Kidney (tissue), 14 donors: ENCODE data around the gene GRM7. TPM values are rescaled to one million over a fixed set of nuclear protein-coding genes. Genes with fewer than 3 reads are reported as not detected.
A peak's percentile ranks its signal among the peaks of the same experiment; 100 is the strongest.

Source experiments
- DNase-seq, 5 donors: peaks; one replicate each; pipeline ENCODE4 v3.0.0-alpha.2; 2013 to 2020
- FAIRE-seq: peaks from 2 replicates; lab custom pipeline; 2012; peaks lifted over from hg19 to GRCh38; lab: Jason Lieb, UNC
- H3K27ac ChIP-seq, 2 donors: one replicate each; pipeline ENCODE4 v1.7.0; 2013; ENCODE audit warnings: low read depth in 2 of 2, low read length in 2 of 2, inconsistent platforms in 1 of 2
- H3K27me3 ChIP-seq: one replicate; pipeline ENCODE4 v1.7.1; 2013; ENCODE audit warnings: low read length, inconsistent platforms; ENCODE audit not compliant: control insufficient read depth, insufficient read depth
- H3K36me3 ChIP-seq, 3 donors: one replicate each; pipeline versions ENCODE4 v1.7.0 to v1.7.1; 2013; ENCODE audit warnings: low read length in 3 of 3, control low read depth in 1 of 3, inconsistent platforms in 1 of 3; ENCODE audit not compliant: insufficient read depth in 3 of 3, control insufficient read depth in 2 of 3
- H3K4me1 ChIP-seq, 3 donors: one replicate each; pipeline versions ENCODE4 v1.7.0 to v1.7.1; 2013; ENCODE audit warnings: low read length in 3 of 3, inconsistent platforms in 1 of 3, low read depth in 1 of 3; ENCODE audit not compliant: control insufficient read depth in 2 of 3, insufficient read depth in 2 of 3
- H3K4me3 ChIP-seq, 3 donors: one replicate each; pipeline versions ENCODE4 v1.7.0 to v1.8.1; 2013; ENCODE audit warnings: low read length in 3 of 3, control low read depth in 1 of 3, inconsistent platforms in 1 of 3
- H3K9ac ChIP-seq, 3 donors: one replicate each; pipeline versions ENCODE4 v1.7.0 to v1.7.1; 2013; ENCODE audit warnings: low read length in 3 of 3, control low read depth in 1 of 3, inconsistent platforms in 1 of 3
- H3K9me3 ChIP-seq, 3 donors: one replicate each; pipeline versions ENCODE4 v1.7.0 to v1.7.1; 2013; ENCODE audit warnings: low read length in 3 of 3, control low read depth in 1 of 3, inconsistent platforms in 1 of 3; ENCODE audit not compliant: control insufficient read depth in 2 of 3, insufficient read depth in 1 of 3
- CTCF ChIP-seq: IDR thresholded peaks from 3 replicates; pipeline ENCODE4 v1.5.1; 2012; ENCODE audit warnings: mild to moderate bottlenecking, moderate library complexity, borderline replicate concordance; ENCODE audit not compliant: insufficient read depth; ENCODE audit errors: extremely low read depth
- intact Hi-C: fragments of 100-400 bp; cut with DNase I; formaldehyde crosslinking; loops from one replicate; pipeline ENCODE4 v1.11.1; 2022
- polyA plus RNA-seq: library from polyadenylated mRNA; stranded (reverse); fragments of 350-450 nt; fragmentation: Illumina TruSeq; extraction: RNeasy Lipid Tissue Mini Kit (QIAGEN cat#74804); gene quantifications from one replicate; pipeline ENCODE4 v1.2.3, GENCODE V29; 2014; ENCODE audit warnings: low read depth, low replicate concordance; ENCODE audit not compliant: insufficient read depth
- total RNA-seq: library from RNA; stranded (reverse); fragmentation: NEBNext Ultra II Directional; extraction: Animal tissue kit (Norgen Biotek cat#: 25700); gene quantifications from one replicate; pipeline ENCODE4 v1.2.1, GENCODE V29; 2021
- donor health status: control.
- donor health status: control.
- donor health status: control.
- donor health status: control.
- donor health status: control.
- donor health status: DM: yes; HTN: yes; CAD: no.
- donor health status: Normal renal cell carcinoma (clear cell type).

The GRM7 gene
- total and polyA plus RNA-seq, 2 donors from 2014 or later, result 0.16 TPM; not detected in 1

DNA sequence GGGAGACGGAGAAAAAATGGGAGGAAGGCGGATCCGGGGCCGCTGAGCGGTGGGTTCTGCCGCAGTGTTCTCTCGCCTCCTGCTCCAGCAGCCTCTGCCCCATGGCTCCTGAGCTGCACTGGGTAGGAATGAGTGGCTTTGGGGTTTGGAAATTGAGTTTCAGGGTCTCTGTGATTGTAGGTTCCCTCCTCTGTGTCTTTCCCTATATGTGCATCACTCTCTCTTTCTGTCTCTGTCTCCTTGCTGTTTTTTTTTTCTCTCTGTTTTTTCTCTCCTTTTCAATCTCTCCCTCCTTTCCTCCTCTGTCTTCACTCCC is 1.9 kb downstream of the GRM7 start:
- no peak for TF ChIP-seq CTCF
- Histone ChIP-seq H3K9me3 (no peaks in the 10 kb centered on the region), H3K27me3 (peaks cover 33% of the 10 kb centered on the region)

GRCh38 chr3:6867269-6867668 is 6.4 kb downstream of the GRM7 start:
- FAIRE-seq, result no peak
- no peak for TF ChIP-seq CTCF

More for the DNA sequence above, 1.9 kb downstream of the GRM7 start:
- Histone ChIP-seq H3K27ac (no peak overlapping the region), H3K4me1 (peaks cover 0 to 7% (median 0%) of the 10 kb centered on the region in 3 donors), H3K9ac (no peak overlapping the region), H3K36me3 (no peaks in the 10 kb centered on the region), H3K4me3 (peak overlapping the region in 1 of 3 donors; percentile 44)
- FAIRE-seq, result no peak
- intact Hi-C loops, result no loop called here
- DNase-seq, result no peak

GRCh38 chr3:6878731-6879130 is 17.8 kb downstream of the GRM7 start:
- intact Hi-C loops, result no loop called here
- no peak for FAIRE-seq

More at GRCh38 chr3:6867269-6867668, 6.4 kb downstream of the GRM7 start:
- Histone ChIP-seq H3K36me3 (no peaks in the 10 kb centered on the region), H3K27ac (no peak overlapping the region), H3K9me3 (no peaks in the 10 kb centered on the region), H3K4me1 (no peaks in the 10 kb centered on the region), H3K27me3 (peaks cover 17% of the 10 kb centered on the region), H3K4me3 (no peak overlapping the region), H3K9ac (no peak overlapping the region)
- intact Hi-C loops, result no loop called here
- no peak for DNase-seq

More at GRCh38 chr3:6878731-6879130, 17.8 kb downstream of the GRM7 start:
- H3K36me3 ChIP-seq, result no peaks in the 10 kb centered on the region
- TF ChIP-seq CTCF, result no peak
- H3K4me3 ChIP-seq, result no peak overlapping the region
- H3K4me1 ChIP-seq, result no peaks in the 10 kb centered on the region
- H3K9me3 ChIP-seq, result no peaks in the 10 kb centered on the region
- H3K27ac ChIP-seq, result no peak overlapping the region
- H3K27me3 ChIP-seq, result no peaks in the 10 kb centered on the region
- H3K9ac ChIP-seq, result no peak overlapping the region
- no peak for DNase-seq
